ENCODE data around the gene DNTT. TPM values are rescaled to one million over a fixed set of nuclear protein-coding genes. Genes with fewer than 3 reads are reported as not detected.
A peak's percentile ranks its signal among the peaks of the same experiment; 100 is the strongest.

The DNTT gene
- total RNA-seq, 1 donor from 2014 or later, result not detected

DNA sequence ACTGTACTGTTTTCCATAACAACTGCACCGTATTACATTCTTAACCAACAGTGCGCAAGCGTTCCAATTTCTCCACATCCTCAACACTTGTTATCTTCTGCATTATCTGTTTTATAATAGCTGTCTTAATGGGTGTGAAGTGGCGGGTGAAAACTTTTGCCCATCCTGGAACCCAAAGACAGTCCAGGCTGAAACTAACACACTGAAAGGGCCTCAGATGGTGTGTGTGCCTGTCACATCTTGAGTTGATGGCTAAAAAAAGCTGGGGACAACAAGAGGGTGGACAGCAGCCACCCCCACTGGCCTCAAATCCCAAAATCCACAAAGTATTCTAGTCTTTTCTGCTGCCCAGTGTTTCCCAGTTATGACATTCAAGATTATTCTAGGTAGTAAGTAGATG is 35.1 kb downstream of the DNTT start:
- no peaks in the 10 kb centered on the region for H3K36me3 Mint-ChIP-seq (ENCODE audit: insufficient read depth)
- no peak overlapping the region for H3K27ac Mint-ChIP-seq

DNA sequence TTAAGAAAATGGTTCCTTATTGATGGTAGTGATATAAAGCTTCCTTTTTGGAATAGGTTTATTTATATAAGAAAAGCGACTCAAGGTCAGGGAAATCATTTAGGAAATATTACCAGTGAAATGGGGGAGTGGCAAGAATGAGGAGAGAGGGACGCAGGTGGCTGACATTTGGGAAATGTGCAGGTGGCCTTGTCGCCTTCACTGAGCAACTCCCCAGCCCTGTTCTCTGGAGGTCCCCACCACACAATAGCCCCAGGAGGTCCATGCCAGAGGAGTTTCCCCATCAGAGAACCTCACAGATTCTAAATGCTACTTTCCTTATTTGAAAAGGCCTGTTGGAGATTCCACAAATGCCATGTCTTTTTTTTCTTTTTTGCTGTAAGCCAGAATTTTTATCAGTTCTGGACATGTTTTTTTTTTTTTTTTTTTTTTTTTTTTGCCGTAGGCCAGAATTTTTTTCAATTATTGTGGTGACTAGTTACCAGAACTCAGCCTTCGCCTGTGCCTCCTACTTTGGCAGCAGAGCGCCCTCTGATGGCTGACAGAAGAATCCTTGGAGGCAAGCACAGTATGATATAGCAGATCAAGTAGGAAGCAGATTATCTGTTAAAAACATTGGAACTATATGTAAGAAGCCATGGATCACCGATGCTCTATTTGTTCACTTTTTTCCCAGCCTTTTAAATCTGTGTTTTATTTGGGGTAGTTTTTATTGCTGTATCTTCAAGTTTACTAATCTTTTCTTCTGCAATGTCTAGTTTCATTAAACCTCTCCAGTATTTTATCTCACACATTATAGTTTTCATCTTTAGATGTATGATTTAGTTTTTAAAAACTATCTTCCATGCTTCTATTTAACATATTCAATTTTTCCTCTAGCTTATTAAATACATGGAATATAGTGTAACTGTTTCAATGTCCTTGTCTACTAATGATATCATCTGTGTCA is 36.0 kb downstream of the DNTT start:
- H3K27ac Mint-ChIP-seq, result no peak overlapping the region
- no peaks in the 10 kb centered on the region for H3K36me3 Mint-ChIP-seq (ENCODE audit: insufficient read depth)
- DNase-seq (ENCODE audit: low spot score, unreplicated experiment), result peak; percentile 46
- no peak overlapping the region for H3K4me3 Mint-ChIP-seq (ENCODE audit: low read depth)
- no peaks in the 10 kb centered on the region for H3K9me3 Mint-ChIP-seq (ENCODE audit: low read depth)
- TF ChIP-seq, protein P1, sequence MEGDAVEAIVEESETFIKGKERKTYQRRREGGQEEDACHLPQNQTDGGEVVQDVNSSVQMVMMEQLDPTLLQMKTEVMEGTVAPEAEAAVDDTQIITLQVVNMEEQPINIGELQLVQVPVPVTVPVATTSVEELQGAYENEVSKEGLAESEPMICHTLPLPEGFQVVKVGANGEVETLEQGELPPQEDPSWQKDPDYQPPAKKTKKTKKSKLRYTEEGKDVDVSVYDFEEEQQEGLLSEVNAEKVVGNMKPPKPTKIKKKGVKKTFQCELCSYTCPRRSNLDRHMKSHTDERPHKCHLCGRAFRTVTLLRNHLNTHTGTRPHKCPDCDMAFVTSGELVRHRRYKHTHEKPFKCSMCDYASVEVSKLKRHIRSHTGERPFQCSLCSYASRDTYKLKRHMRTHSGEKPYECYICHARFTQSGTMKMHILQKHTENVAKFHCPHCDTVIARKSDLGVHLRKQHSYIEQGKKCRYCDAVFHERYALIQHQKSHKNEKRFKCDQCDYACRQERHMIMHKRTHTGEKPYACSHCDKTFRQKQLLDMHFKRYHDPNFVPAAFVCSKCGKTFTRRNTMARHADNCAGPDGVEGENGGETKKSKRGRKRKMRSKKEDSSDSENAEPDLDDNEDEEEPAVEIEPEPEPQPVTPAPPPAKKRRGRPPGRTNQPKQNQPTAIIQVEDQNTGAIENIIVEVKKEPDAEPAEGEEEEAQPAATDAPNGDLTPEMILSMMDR (IDR thresholded peaks at IDR 0.05; ENCODE audit: unreplicated experiment), result peak; percentile 85
- H3K27me3 Mint-ChIP-seq, result peaks cover 2% of the 10 kb centered on the region
- no peaks in the 10 kb centered on the region for H3K4me1 Mint-ChIP-seq (ENCODE audit: low read depth)

More for the DNA sequence above, 35.1 kb downstream of the DNTT start:
- Mint-ChIP-seq H3K4me3 (ENCODE audit: low read depth) (no peak overlapping the region), H3K27me3 (no peaks in the 10 kb centered on the region), H3K9me3 (ENCODE audit: low read depth) (no peaks in the 10 kb centered on the region), H3K4me1 (ENCODE audit: low read depth) (no peaks in the 10 kb centered on the region)
- no peak for DNase-seq (ENCODE audit: low spot score, unreplicated experiment)
- TF ChIP-seq, protein P1 (IDR thresholded peaks at IDR 0.05; ENCODE audit: unreplicated experiment), result no peak

DNA sequence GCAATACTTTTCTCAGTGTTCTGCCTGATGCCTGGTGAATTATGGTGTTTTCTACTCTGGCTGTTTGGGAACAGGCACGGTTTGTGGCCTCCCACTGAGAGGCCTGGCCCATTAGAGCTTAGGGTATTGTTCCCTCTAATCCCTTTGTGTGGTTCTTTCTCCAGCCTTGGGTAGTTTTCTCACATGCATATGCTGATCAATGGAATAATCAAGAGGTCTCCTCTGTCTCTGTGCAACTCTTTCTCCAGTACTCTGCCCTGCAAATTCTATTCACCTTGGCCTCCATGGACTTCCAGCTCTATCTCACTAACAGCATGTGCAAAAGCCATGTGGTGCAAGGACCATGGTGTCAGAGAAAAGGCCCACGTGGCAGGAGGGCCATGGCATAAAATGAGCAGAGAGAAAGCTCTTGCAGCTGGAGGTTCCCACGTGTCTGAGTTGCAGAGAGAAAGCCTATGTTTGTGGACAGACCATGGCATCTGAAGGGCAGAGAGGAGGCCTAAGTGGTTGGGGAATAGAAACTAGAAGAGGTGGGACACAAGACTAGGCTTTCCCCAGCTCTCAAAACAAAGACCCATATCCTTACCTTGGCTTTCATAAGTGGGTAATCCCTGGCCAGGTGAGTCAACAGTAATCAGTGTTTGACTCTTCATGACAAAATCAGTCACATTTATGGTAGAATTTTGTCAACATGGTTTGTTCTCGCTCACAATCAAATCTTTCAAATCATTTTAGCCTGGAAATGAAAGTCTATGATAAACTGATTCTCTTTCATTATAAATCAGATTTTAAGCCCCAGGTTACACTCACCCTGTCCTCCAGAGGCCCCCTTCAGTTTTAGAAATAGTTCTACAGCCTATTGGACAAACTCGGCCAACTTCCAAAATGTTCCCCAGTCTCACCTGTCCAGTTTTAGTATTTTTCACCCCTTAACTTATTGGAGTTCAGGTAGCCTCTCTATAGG is 37.3 kb downstream of the DNTT start:
- Mint-ChIP-seq H3K27me3 (peaks cover 2% of the 10 kb centered on the region), H3K4me1 (ENCODE audit: low read depth) (no peaks in the 10 kb centered on the region), H3K4me3 (ENCODE audit: low read depth) (no peak overlapping the region), H3K9me3 (ENCODE audit: low read depth) (peaks cover 7% of the 10 kb centered on the region), H3K27ac (peak overlapping the region; percentile 53), H3K36me3 (ENCODE audit: insufficient read depth) (no peaks in the 10 kb centered on the region)
- no peak for DNase-seq (ENCODE audit: low spot score, unreplicated experiment)
- TF ChIP-seq, protein P1 (IDR thresholded peaks at IDR 0.05; ENCODE audit: unreplicated experiment), result no peak

DNA sequence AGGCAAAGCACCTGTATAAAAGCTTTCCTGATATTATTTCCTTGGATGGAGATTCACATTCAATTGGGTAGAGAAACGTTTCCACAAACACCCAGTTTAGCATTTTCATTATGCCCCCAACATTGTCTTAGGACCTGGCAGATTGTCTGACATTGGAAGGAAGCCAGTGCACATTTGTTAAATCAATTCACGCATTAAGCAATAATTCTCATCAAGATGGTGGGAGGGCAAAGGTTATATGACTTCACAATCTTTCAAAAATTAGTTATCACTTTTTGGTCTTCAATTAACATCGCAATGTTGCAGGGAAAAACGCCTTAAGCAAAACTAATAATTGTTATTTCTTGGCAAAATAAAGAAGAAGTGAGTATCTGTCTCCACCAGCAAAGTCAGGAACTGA is 38.2 kb downstream of the DNTT start:
- no peak overlapping the region for H3K27ac Mint-ChIP-seq
- TF ChIP-seq, protein P1 (IDR thresholded peaks at IDR 0.05; ENCODE audit: unreplicated experiment), result no peak

DNA sequence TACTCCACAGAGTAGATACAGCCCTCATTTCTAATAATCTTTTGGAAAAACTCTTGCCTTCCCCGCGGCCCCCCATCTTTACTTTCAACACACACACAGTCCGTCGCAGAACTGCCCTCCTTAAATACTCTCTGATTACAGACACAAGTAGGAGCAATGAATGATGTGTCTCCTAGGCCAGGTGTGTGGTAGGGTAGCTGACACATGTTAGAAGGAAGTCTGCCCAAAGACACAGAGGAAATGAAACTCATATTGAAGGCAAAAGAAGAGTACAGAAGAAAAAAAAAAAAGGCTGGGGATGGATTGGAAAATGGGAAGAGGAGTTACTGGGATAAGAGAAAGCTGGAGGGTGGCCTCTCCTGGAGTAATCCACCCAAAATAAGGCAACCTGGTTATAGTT is 39.9 kb downstream of the DNTT start:
- TF ChIP-seq, protein P1 (IDR thresholded peaks at IDR 0.05; ENCODE audit: unreplicated experiment), result no peak
- peaks cover 7% of the 10 kb centered on the region for H3K9me3 Mint-ChIP-seq (ENCODE audit: low read depth)
- DNase-seq (ENCODE audit: low spot score, unreplicated experiment), result no peak
- H3K27me3 Mint-ChIP-seq, result peaks cover 2% of the 10 kb centered on the region
- H3K4me1 Mint-ChIP-seq (ENCODE audit: low read depth), result no peaks in the 10 kb centered on the region
- H3K27ac Mint-ChIP-seq, result no peak overlapping the region
- no peak overlapping the region for H3K4me3 Mint-ChIP-seq (ENCODE audit: low read depth)
- H3K36me3 Mint-ChIP-seq (ENCODE audit: insufficient read depth), result no peaks in the 10 kb centered on the region

More for the DNA sequence above, 38.2 kb downstream of the DNTT start:
- Mint-ChIP-seq H3K9me3 (ENCODE audit: low read depth) (peaks cover 7% of the 10 kb centered on the region), H3K27me3 (peaks cover 2% of the 10 kb centered on the region), H3K4me1 (ENCODE audit: low read depth) (no peaks in the 10 kb centered on the region), H3K4me3 (ENCODE audit: low read depth) (no peak overlapping the region), H3K36me3 (ENCODE audit: insufficient read depth) (no peaks in the 10 kb centered on the region)
- DNase-seq (ENCODE audit: low spot score, unreplicated experiment), result no peak
